Measurements from ENCODE around the gene SLC6A6.

SLC6A6 gene

DNA sequence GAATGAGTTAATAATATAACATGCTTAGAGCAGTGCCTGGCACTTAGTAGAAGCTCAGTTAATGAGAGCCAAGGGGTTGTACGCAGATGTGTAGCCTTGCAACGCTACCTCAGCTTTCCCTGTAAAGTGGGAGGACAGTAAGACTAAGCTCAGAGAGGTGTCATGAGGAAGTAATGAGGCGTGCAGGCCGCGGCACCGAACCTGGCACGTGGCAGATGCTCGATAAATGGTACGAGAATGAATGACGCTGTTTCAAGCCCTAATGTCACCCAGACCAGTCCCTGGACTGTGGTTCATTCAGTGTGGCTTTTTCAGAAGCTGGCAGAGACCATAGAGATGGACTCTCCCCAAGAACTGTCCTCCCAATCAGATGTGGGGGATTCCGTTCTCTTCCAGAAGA lies 116.5 kb downstream of the SLC6A6 start:
- in situ Hi-C loops (cut with HindIII; ENCODE audit: low pct_ligation_motif_present, low pct_unique_long_range_greater_than_20kb, low sequenced_read_pairs) = no loop called here
- no peak for DNase-seq

DNA sequence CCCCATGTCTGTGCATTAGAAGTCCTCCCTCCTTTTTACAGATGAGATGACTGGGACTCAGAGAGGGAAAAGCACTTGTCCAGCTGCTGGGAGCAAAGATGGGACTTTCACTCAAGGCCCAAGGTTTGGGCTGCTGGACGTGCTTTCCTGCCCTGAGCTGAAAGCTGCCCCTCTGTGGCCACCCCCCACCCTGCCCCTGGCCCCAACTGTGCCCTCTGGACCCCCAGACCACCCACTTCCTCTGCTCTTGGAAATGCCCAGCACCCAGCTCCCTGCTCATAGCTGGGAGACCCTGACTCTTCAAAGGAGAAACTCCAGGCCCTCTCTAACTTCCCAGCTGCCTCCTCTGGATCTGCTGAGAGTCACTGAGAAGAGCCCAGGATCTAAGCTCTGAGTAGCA lies 117.0 kb downstream of the SLC6A6 start:
- DNase-seq = no peak
- in situ Hi-C loops (cut with HindIII; ENCODE audit: low pct_ligation_motif_present, low pct_unique_long_range_greater_than_20kb, low sequenced_read_pairs) = no loop called here

DNA sequence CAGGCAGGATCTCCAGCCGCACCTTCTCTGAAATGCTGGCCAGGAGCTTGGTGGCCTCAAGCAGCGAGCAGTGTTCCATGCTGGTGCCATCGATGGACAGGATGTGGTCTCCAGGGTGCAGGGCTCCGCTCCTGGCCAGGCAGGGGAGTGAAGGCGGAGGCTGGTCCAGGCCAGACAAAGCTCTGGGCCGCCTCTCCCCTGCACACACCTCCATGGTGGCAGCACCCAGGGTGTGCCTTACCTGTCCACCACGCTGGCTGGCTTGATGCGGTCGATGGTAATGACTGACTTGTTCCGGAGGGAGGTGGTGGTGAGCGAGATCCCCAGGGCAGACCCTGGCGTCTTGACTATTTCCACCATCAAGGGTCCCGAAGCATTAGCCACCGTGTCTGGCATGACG lies 117.7 kb downstream of the SLC6A6 start:
- DNase-seq = no peak
- in situ Hi-C loops (cut with HindIII; ENCODE audit: low pct_ligation_motif_present, low pct_unique_long_range_greater_than_20kb, low sequenced_read_pairs) = no loop called here

DNA sequence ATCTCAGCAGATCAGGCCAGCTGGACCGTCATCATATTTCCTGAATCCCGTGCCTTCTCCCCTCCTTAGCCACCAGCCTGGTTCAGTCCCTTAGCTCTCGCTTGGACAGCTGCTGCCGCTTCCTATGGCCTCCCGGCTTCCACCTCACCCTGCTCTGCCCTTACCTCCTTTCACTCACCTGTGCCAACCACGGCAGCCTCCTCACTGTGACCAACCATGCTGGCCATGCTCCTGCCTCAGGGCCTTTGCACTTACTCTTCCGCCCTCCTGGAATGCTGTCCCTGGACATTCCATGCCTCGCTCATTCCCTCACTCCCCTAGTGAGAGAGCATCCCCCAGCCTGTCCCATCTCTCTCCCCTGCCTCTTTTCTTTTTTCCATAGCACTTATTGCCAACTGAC lies 118.6 kb downstream of the SLC6A6 start:
- in situ Hi-C loops (cut with HindIII; ENCODE audit: low pct_ligation_motif_present, low pct_unique_long_range_greater_than_20kb, low sequenced_read_pairs) = no loop called here
- no peak for DNase-seq

DNA sequence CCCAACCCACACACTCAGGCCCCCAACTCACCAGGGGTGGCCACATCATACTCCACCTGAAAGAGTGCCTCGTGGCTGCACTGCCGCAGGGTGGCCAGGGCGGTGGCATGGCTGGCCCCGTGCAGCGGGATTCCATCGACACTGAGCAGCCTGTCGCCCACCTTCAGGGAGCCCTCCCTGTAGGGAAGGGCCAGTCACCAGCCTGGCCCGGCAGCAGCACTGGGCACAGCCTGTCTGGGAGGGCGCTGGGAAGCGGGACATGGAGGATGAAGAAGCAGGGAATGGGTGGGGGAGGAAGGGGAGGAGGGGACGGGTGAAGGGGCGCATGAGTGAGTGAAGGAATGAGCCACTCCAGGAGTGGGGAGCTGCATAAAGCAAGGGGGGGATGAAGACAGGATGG lies 119.2 kb downstream of the SLC6A6 start:
- DNase-seq = no peak
- in situ Hi-C loops (cut with HindIII; ENCODE audit: low pct_ligation_motif_present, low pct_unique_long_range_greater_than_20kb, low sequenced_read_pairs) = no loop called here

DNA sequence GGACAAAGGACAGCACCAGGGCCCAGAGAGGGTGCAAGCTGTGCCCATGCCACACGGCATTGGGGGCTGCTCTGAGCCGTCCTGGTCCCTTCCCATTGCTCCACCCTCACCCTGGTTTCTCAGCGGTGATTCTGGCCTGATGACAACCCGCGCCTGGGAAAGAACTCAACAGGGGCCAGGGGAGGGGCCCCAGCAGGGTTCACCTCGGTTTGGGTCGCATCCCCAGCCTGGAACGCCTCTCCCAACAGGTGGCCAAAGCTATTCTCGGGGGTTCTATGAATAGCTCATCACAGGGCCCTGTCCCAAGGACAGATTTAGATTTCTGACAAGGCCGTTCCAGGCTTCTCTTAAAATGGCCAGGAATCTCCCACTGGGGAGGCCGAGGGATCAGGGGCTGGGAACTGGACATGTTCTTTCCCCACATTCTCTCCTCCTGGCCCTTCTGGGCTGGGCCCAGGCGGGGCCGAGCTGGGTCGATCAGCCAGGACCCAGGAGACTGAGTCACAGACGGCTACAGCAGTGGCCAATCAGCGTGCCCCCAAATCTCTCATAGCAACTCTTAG lies 119.8 kb downstream of the SLC6A6 start:
- in situ Hi-C loops (cut with HindIII; ENCODE audit: low pct_ligation_motif_present, low pct_unique_long_range_greater_than_20kb, low sequenced_read_pairs) = no loop called here
- DNase-seq = no peak

DNA sequence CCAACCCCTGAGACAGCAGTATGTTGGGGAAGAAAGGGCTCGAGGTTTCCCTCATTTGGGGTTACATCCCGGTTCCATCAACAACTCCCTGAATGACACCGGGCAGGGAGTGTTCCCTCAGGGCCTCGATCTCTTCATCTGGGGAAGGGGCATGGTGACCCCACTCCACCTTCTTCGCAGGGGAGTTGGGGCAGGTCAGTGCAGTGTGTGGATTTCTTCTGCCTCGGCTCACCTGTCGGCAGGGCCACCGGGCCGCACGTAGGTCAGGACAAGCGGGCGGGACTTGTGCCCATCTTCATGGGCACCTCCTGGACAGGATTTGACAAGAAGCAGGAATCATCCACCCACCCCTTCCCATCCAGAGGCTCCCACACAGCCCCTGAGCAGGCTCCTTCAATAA lies 120.4 kb downstream of the SLC6A6 start:
- no peak for DNase-seq
- in situ Hi-C loops (cut with HindIII; ENCODE audit: low pct_ligation_motif_present, low pct_unique_long_range_greater_than_20kb, low sequenced_read_pairs) = no loop called here

DNA sequence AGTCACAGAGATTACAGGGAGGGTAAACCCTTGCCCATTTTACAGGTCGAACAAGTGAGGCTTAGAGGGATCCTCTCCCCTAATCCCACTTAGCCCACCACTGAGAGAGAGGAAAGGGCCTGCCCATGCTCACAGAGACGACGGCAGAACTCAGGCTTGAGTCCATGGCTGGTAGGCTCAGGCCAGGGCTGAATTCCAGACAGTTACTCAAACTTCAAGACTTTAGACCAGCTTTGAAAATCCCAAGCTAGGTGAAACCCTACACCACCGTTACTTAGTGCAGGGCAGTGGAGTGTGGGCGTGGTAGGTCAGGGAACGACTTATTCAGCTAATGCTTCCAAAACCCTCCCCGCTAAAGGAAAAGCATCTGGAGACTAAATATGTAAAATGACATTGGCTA lies 121.4 kb downstream of the SLC6A6 start:
- no peak for DNase-seq
- in situ Hi-C loops (cut with HindIII; ENCODE audit: low pct_ligation_motif_present, low pct_unique_long_range_greater_than_20kb, low sequenced_read_pairs) = no loop called here

DNA sequence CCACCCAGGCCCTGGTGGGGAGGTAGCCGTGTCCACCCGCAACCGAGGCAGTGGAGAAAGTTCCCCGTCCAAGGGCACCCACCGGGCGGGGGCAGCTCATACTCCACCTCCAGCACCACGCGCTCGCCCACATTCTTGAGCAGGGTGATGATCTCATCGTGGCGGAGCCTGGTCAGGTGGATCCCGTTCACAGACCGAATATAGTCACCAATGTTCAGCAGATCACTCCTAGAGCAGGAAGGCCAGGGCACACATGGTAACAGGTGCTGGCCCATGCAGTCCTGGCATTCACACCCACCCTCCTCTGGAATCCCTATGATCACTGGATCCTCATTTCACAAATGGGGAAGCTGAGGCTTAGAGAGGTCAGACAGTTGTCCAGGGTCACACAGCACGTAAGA lies 121.9 kb downstream of the SLC6A6 start:
- no peak for DNase-seq
- in situ Hi-C loops (cut with HindIII; ENCODE audit: low pct_ligation_motif_present, low pct_unique_long_range_greater_than_20kb, low sequenced_read_pairs) = no loop called here

DNA sequence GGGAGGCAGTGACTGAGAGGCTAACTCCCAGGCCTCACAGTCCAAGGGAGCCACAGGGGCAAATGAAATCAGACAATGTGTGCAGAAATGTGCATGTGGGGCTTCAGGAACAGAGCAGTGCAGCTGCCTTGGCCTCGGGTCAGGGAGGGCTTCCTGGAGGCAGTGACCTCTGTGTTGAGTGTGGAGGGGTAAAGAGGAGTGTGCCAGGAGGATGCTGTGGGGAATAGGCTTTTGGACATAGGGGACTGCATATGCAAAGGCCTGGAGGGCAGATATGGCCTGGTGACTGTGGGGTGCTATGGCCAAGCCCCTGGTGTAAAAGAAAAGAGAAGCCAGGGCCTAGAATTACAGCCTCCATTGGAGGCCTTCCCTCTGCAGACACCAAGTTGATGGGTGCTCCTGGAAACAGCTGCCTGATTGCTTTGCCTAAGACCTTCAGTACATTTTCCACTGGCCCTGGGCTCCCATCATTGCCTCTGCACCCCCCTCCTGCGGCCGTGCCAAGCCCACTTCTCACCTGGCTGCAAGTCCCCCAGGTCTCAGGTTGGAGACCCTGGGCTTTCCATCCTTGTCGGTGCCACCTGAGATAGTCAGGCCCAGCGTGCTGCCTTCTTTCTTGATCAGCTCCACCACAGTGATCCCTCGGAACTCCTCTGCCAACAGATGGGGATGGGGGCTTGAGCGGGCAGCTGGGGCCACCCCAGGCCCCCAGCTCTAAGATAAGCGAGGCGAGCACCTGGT lies 122.7 kb downstream of the SLC6A6 start:
- in situ Hi-C loops (cut with HindIII; ENCODE audit: low pct_ligation_motif_present, low pct_unique_long_range_greater_than_20kb, low sequenced_read_pairs) = no loop called here
- DNase-seq = no peak

DNA sequence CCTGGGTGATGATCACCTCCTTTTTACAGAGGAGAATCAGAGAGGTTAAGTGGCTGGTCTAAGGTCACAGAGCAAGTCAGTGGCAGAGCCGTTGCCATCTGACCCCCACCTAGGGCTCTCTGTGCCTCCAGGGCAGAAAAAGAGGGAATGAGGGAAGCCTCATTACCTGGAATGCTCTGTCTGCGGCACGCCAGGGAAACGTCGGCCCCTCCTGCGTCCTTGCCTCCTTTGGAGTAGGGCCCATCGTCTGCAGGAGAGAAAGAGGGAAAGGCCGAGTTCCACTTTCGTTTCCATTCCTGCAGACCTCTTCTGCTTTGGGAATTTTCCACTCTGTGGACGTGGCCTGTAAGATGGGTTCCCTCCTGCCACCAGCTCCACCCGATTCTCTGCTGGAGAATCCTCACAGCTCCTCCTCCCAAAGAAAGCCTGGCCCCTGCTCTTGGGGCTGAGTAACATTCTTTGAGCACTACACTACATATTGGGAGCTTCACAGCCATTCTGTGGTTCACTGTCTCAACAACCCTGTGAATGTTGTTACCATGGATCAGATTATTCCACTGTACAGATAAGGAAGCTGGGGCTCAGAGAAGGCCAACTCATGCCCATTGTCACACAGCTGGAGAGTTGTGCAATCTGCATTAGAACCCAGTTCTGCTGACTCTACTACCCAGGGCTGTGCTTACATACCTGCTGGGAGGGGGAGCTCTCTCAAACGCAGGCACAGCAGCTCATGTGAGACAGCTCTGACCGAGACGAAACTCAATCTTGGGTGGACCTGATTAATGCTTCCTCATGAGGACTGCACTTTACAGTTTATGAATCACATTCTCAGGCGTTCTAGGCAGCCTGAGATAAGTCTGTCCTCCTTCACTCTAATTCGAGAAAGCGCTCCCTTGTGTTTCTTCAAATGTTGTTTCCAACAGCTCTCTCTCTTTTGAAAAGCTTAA lies 123.6 kb downstream of the SLC6A6 start:
- in situ Hi-C loops (cut with HindIII; ENCODE audit: low pct_ligation_motif_present, low pct_unique_long_range_greater_than_20kb, low sequenced_read_pairs) = no loop called here
- no peak for DNase-seq

DNA sequence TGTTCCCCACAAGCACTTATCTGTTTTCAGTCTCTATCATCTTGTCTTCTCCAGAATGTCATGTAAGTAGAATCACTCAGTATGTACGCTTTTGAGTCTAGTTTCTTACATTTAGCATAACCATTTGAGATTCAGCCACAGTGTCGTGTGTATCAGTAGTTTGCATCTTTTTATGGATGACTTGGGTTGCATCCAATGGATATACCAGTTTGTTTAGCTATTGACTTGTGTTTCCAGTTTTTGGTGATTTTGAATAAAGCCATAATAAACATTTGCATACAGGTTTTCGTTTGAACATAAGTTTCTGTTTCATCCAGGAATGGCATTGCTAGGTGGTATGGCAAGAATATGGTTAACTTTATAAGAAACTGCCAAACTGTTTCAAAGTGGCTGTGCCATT lies 125.7 kb downstream of the SLC6A6 start:
- no peak for DNase-seq
- in situ Hi-C loops (cut with HindIII; ENCODE audit: low pct_ligation_motif_present, low pct_unique_long_range_greater_than_20kb, low sequenced_read_pairs) = no loop called here

DNA sequence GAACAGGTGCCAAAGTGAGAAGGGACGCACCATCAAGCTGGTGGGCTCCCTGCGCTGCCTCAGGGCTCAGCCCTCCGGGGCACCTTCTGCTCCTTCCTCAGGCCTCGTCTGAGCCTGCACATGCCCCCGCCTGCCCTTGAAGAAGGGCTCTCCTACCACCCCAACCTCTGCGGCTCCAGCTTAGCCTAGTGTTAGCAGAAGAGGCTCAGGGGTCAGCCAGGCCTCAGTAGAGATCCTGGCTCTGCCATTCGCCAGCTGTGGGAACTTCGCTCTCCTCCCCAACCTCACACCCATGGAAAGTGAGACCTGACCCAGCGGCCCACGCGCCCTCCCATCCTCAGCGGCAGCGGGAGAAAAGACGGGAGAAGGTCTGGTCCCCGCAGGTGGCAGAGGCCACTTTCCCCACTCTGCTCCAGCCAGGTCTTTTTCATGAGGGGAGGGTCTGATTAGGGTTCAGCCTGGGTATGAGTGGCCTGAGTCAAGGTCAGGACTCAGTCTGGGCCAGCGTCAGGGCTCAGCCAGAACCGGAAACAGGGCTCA lies 129.5 kb downstream of the SLC6A6 start:
- in situ Hi-C loops (cut with HindIII; ENCODE audit: low pct_ligation_motif_present, low pct_unique_long_range_greater_than_20kb, low sequenced_read_pairs) = no loop called here
- DNase-seq = no peak

DNA sequence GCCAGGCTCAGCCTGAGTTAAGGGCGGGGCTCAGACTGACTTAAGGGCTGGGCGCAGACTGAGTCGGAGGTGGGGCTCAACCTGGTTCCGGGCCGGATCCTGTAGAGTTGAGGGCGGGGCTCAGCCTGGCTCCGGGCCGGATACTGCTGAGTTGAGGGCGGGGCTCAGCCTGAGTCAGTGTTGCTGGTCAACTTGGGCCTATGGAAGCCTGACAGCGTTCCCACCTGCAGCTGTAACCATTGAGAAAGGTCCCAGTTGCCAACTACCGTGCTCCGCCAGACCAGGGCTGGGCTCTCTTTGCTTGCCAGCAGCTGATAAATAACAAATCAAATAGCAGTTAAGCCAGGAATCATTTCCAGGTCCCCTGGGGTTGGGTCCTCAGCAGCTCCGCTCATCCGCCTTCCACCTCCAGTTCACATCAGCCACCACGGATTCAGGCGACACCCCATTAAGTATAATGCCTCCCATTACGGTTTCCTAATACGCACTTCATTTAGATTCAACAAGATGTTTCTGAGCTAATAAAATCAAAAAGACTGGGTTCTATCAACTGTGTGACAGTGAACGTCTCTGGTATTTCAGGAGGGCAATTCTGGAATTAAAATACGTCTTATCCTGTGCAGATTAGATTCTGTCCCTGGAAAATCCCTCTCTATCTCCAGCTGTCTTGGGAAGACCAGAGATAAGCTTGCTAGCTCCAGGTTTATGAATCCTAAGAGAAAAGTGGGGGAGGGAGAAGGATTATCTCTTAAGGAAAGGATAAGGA lies 130.5 kb downstream of the SLC6A6 start:
- no peak for DNase-seq

DNA sequence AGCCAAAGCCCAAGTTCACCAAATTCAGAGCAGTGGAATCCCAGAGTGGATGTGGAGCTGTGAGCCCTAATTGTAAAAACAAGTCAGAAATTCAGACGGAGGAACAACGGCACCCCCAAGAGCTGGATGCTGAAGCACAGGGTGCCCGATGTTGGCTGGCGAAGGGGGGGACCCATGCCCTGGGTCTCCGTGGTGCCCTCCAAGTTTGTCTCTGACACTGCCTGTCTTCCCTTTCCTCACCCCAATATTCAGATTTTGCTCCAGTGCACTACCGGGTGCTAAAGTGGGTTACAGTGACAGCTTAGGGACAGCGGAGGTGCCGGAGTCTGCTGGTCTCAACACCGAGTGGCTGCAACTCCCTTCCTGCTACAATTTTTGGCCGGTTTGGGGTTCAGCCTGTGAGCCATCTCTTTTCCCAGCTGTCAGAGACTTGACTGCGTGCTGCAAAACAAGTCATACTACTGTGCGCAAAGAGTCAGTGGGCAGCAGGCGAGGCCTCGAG lies 131.1 kb downstream of the SLC6A6 start:
- no peak for DNase-seq
- in situ Hi-C loops (cut with HindIII; ENCODE audit: low pct_ligation_motif_present, low pct_unique_long_range_greater_than_20kb, low sequenced_read_pairs) = no loop called here

More for the DNA sequence above, 130.5 kb downstream of the SLC6A6 start:
- in situ Hi-C loops (cut with HindIII; ENCODE audit: low pct_ligation_motif_present, low pct_unique_long_range_greater_than_20kb, low sequenced_read_pairs) = no loop called here

DNA sequence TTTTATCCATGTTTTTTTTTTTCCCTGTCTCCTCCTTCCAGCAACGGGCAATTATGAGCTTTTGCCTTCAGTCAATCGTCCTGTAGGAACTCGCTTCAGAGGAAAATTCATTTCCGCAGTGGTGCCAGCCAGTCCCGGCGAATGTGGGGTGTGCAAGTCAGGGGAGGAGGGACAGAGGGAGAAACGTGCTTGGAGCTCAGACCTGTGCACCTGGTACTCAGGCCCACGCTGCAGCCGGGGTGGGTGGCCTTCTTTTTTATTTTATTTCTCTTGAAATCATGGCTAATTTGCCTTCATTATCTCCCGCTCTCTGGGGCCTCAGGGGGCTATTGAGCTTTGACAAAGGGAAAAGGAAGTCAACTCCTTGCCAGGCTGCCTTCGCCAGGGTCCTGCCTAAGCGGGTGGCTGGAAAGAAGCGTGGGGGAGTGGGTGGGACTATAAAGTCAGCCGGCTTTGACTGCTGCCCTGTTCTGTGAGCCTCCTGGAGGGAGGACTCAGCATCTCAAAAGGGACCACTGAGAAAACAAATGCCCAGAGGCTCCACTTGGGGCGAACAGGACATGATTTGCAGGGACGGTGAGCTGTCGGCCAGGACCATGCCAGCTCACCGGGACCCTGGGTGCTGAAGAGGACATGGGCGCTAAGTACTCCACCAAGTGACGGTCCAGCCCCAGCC lies 132.2 kb downstream of the SLC6A6 start:
- DNase-seq = no peak
- in situ Hi-C loops (cut with HindIII; ENCODE audit: low pct_ligation_motif_present, low pct_unique_long_range_greater_than_20kb, low sequenced_read_pairs) = no loop called here

DNA sequence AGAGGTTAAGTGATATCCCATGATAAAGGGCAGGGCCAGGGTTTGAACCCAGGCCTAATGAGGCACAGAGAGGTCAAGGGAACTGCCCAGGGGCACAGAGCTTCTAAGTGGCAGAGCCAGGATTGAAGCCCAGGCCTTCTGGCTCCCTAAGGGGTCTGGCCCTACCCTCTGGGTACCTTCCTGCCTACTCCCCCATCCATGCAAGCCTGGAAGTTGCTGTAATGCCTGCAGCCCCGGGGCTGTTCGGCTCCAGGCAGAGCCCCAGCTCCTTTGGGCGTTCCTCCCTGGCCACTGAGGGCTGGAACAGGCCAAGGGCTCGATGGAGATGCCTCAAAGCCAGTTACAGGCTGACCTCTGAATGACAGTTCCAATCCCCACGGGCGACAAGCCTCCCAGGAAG lies 133.2 kb downstream of the SLC6A6 start:
- DNase-seq = no peak
- in situ Hi-C loops (cut with HindIII; ENCODE audit: low pct_ligation_motif_present, low pct_unique_long_range_greater_than_20kb, low sequenced_read_pairs) = no loop called here

Data from ACHN (cell line).